ENCODE measurements around the gene CNTNAP2.

- TF ChIP-seq CTCF (IDR thresholded peaks at IDR 0.05) (no peak), POLR2A (IDR thresholded peaks at IDR 0.05) (no peak)
Observed at GRCh38 chr7:147423875-147424274, 1307.3 kb downstream of the CNTNAP2 start.

Data from stomach (tissue), 4 donors.